ENCODE results near the gene OCA2. TPM values are rescaled to one million over a fixed set of nuclear protein-coding genes. Genes with fewer than 3 reads are reported as not detected.
"Not testable (repeated sequence)": the region's sequence is repeated elsewhere in the genome, so short reads cannot be mapped to it uniquely, and the experiment has no call there.

Gene OCA2
- total RNA-seq, 2 experiments from 2014 or later, result not detected

DNA sequence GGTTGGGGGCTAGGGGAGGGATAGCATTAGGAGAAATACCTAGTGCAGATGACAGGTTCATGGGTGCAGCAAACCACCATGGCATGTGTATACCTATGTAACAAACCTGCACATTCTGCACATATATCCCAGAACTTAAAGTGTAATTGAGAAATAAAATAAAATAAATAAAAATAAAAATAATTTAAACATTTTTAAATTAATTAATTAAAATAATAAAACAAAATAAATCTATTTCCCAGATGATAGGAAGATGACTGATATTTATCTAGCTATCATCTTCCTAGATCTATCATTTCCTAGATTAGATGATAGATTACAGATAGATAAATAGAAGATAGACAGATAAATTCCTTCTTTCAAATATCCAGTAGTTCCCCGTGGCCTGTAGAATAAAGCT lies 137.3 kb downstream of the OCA2 start:
- ChIA-PET POLR2A (no interaction called here), CTCF (no interaction called here)
- Mint-ChIP-seq H3K36me3 (ENCODE audit: low read depth) (no peaks in the 10 kb centered on the region), H3K4me3 (no peak overlapping the region), H3K27ac (no peak overlapping the region), H3K9me3 (ENCODE audit: insufficient read depth) (no peaks in the 10 kb centered on the region), H3K27me3 (ENCODE audit: low read depth) (no peaks in the 10 kb centered on the region), H3K4me1 (ENCODE audit: low read depth) (no peaks in the 10 kb centered on the region)
- DNase-seq, result no peak
- no peak for ATAC-seq

GRCh38 chr15:27958911-27959578 lies 140.1 kb downstream of the OCA2 start:
- ATAC-seq (no peak), DNase-seq (no peak)
- H3K4me3 Mint-ChIP-seq, result no peak overlapping the region
- no peaks in the 10 kb centered on the region for H3K27me3 Mint-ChIP-seq (ENCODE audit: low read depth)
- H3K27ac Mint-ChIP-seq, result no peak overlapping the region
- no peaks in the 10 kb centered on the region for H3K9me3 Mint-ChIP-seq (ENCODE audit: insufficient read depth)
- POLR2A ChIA-PET, result no interaction called here
- H3K36me3 Mint-ChIP-seq (ENCODE audit: low read depth), result no peaks in the 10 kb centered on the region
- CTCF ChIA-PET, result no interaction called here
- H3K4me1 Mint-ChIP-seq (ENCODE audit: low read depth), result no peaks in the 10 kb centered on the region

DNA sequence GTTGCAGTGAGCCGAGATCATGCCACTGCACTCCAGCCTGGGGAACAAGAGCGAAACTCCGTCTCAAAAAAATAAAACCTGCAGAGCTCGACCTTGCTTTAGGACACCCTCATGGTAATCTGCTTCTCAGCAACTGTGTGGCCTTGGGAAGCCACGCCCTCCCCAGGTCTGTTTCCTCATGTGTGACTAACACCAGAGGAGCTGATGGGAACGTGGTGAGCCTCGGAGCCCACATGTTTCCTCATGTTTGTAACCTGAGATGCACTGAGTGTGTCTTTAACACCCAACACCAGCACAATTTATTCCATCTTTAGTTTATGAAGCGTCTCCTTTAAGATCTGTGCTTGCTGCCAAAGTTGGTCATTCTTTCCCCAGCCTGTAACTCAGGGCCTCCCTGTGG lies 142.8 kb downstream of the OCA2 start:
- no peak overlapping the region for H3K27ac Mint-ChIP-seq

GRCh38 chr15:27955087-27955486 lies 144.0 kb downstream of the OCA2 start:
- ATAC-seq, result no peak
- no peaks in the 10 kb centered on the region for H3K9me3 Mint-ChIP-seq (ENCODE audit: insufficient read depth)
- H3K27ac Mint-ChIP-seq, result no peak overlapping the region
- ChIA-PET POLR2A (no interaction called here), CTCF (no interaction called here)
- no peaks in the 10 kb centered on the region for H3K4me1 Mint-ChIP-seq (ENCODE audit: low read depth)
- H3K36me3 Mint-ChIP-seq (ENCODE audit: low read depth), result no peaks in the 10 kb centered on the region
- H3K27me3 Mint-ChIP-seq (ENCODE audit: low read depth), result no peaks in the 10 kb centered on the region
- no peak overlapping the region for H3K4me3 Mint-ChIP-seq
- no peak for DNase-seq

More for the DNA sequence above, 142.8 kb downstream of the OCA2 start:
- Mint-ChIP-seq H3K9me3 (ENCODE audit: insufficient read depth) (no peaks in the 10 kb centered on the region), H3K4me3 (no peak overlapping the region), H3K4me1 (ENCODE audit: low read depth) (no peaks in the 10 kb centered on the region), H3K27me3 (ENCODE audit: low read depth) (no peaks in the 10 kb centered on the region), H3K36me3 (ENCODE audit: low read depth) (no peaks in the 10 kb centered on the region)
- POLR2A ChIA-PET, result no interaction called here
- no peak for DNase-seq
- CTCF ChIA-PET, result no interaction called here
- ATAC-seq, result no peak

GRCh38 chr15:27952593-27952992 lies 146.5 kb downstream of the OCA2 start:
- DNase-seq; H3K9me3 Mint-ChIP-seq (ENCODE audit: insufficient read depth); CTCF ChIA-PET; H3K4me1 Mint-ChIP-seq (ENCODE audit: low read depth); H3K27ac Mint-ChIP-seq; H3K27me3 Mint-ChIP-seq (ENCODE audit: low read depth); POLR2A ChIA-PET; ATAC-seq; H3K4me3 Mint-ChIP-seq; H3K36me3 Mint-ChIP-seq (ENCODE audit: low read depth): not testable (repeated sequence)

DNA sequence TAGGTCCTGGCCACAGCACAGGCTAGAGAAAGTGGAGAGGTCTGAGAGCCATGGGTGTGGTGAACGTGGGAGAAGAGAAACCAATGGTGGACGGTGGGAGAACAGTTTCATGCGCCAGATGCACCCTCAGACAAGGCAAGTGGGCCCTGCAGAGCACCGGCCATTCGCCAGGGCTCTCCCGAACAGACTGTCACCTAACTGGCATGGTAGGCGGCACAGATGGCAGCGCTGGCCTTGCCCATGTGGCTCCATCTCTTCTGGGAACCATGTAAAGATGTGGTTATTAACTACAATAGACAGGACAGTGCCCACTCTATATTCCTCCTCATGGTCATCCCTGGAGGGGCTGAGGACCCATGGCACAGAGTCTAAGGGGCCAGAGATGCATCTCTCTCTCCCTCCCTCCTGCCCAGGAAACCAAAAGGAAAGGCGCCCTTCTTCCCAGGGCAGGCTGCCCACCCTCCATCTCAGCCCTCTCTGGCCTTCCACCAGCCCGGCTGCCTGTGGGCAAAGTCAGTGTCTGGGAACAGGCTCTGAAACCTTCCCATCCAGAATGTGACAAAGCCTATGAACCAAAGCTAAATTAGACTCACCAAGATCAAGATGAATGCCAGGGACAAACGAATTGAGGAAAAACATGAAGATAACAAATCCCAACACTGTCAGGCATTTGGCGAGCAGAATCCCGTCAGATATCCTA lies 147.8 kb downstream of the OCA2 start:
- ATAC-seq (no peak), DNase-seq (no peak)
- H3K4me1 Mint-ChIP-seq (ENCODE audit: low read depth), result no peaks in the 10 kb centered on the region
- no peak overlapping the region for H3K27ac Mint-ChIP-seq
- H3K9me3 Mint-ChIP-seq (ENCODE audit: insufficient read depth), result no peaks in the 10 kb centered on the region
- ChIA-PET POLR2A (interaction anchor here (1.1 kb wide), 1 partner anchor 10 kb away, joined by 3 read pairs; no protein-coding TSS in a partner anchor), CTCF (no interaction called here)
- no peaks in the 10 kb centered on the region for H3K36me3 Mint-ChIP-seq (ENCODE audit: low read depth)
- H3K27me3 Mint-ChIP-seq (ENCODE audit: low read depth), result no peaks in the 10 kb centered on the region
- no peak overlapping the region for H3K4me3 Mint-ChIP-seq

DNA sequence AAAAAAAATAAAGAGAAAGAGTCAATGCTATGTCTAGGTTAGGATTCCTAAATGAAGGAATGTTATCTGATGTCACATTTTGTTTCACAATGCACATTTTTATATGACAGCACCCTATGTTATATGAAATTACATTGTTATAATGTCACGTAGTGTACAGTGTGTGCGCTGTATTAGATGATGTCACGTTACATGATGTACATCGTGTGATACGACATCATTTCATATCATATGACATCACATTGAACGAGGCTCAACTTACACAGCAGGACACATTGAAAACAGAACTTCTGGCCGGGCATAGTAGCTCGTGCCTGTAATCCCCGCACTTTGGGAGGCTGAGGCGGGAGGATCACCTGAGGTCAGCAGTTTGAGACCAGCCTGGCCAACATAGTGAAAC lies 150.0 kb downstream of the OCA2 start:
- POLR2A ChIA-PET, result no interaction called here
- H3K4me1 Mint-ChIP-seq (ENCODE audit: low read depth), result no peaks in the 10 kb centered on the region

GRCh38 chr15:27939246-27939645 lies 159.9 kb downstream of the OCA2 start:
- ATAC-seq, result no peak
- no peaks in the 10 kb centered on the region for H3K9me3 Mint-ChIP-seq (ENCODE audit: insufficient read depth)
- CTCF ChIA-PET, result no interaction called here
- no peaks in the 10 kb centered on the region for H3K27me3 Mint-ChIP-seq (ENCODE audit: low read depth)
- no peak overlapping the region for H3K4me3 Mint-ChIP-seq
- POLR2A ChIA-PET, result no interaction called here
- H3K27ac Mint-ChIP-seq, result no peak overlapping the region
- no peak for DNase-seq
- no peaks in the 10 kb centered on the region for H3K36me3 Mint-ChIP-seq (ENCODE audit: low read depth)
- no peaks in the 10 kb centered on the region for H3K4me1 Mint-ChIP-seq (ENCODE audit: low read depth)

More for the DNA sequence above, 150.0 kb downstream of the OCA2 start:
- Mint-ChIP-seq H3K27ac (no peak overlapping the region), H3K27me3 (ENCODE audit: low read depth) (no peaks in the 10 kb centered on the region), H3K9me3 (ENCODE audit: insufficient read depth) (no peaks in the 10 kb centered on the region), H3K36me3 (ENCODE audit: low read depth) (no peaks in the 10 kb centered on the region), H3K4me3 (no peak overlapping the region)
- no peak for ATAC-seq
- DNase-seq, result no peak
- CTCF ChIA-PET, result no interaction called here

DNA sequence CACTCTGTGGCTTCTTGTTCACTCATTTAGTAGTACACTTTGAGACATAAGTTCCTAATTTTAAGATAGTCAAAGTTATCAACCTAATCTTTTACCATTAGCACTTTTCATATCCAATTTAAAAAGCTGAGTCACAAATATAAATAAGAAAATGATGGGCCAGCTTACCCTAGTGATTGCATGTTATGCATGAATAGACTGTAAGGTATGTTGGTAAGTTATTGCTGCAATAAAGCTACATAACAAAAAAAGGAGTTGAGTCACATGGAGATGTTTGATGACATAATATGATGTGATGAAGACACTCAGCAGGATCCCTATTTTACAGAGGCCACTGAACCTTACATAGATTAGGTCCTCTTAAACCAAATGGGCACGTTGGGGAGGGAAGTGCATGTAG lies 161.3 kb downstream of the OCA2 start:
- H3K4me3 Mint-ChIP-seq, result no peak overlapping the region
- ChIA-PET POLR2A (no interaction called here), CTCF (interaction anchor here (0.6 kb wide), 1 partner anchor 11 kb away, joined by 3 read pairs; no protein-coding TSS in a partner anchor)
- DNase-seq (no peak), ATAC-seq (no peak)
- H3K27ac Mint-ChIP-seq, result no peak overlapping the region
- H3K9me3 Mint-ChIP-seq (ENCODE audit: insufficient read depth), result no peaks in the 10 kb centered on the region
- H3K36me3 Mint-ChIP-seq (ENCODE audit: low read depth), result no peaks in the 10 kb centered on the region
- H3K27me3 Mint-ChIP-seq (ENCODE audit: low read depth), result no peaks in the 10 kb centered on the region
- no peaks in the 10 kb centered on the region for H3K4me1 Mint-ChIP-seq (ENCODE audit: low read depth)

DNA sequence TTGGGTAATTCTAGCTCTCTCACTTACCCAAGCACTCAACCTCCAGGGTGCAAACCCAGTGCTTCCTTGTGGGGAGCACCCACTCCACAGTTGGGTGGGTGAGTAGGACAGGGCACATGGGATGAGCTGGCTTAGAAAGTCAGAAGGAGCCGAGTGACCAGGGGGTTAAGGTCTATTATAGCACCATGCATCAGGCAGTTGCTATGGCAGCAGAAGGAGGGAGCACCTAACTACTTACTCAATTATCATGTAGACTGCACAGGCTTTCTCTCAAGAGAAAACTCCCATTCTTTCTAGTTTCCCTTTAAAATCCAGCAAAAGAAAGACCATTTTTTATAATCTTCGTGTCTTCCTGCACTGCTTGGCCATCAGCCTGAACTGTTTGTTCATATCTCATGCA lies 163.0 kb downstream of the OCA2 start:
- CTCF ChIA-PET, result no interaction called here
- ATAC-seq, result no peak
- H3K4me1 Mint-ChIP-seq (ENCODE audit: low read depth), result no peaks in the 10 kb centered on the region
- no peak overlapping the region for H3K27ac Mint-ChIP-seq
- no peaks in the 10 kb centered on the region for H3K27me3 Mint-ChIP-seq (ENCODE audit: low read depth)
- no peaks in the 10 kb centered on the region for H3K36me3 Mint-ChIP-seq (ENCODE audit: low read depth)
- H3K9me3 Mint-ChIP-seq (ENCODE audit: insufficient read depth), result peaks cover 7% of the 10 kb centered on the region
- H3K4me3 Mint-ChIP-seq, result no peak overlapping the region
- POLR2A ChIA-PET, result no interaction called here
- DNase-seq, result no peak

- Mint-ChIP-seq H3K27ac (no peak overlapping the region), H3K9me3 (ENCODE audit: insufficient read depth) (peaks cover 7% of the 10 kb centered on the region), H3K4me3 (no peak overlapping the region), H3K4me1 (ENCODE audit: low read depth) (no peaks in the 10 kb centered on the region), H3K27me3 (ENCODE audit: low read depth) (no peaks in the 10 kb centered on the region), H3K36me3 (ENCODE audit: low read depth) (no peaks in the 10 kb centered on the region)
- DNase-seq (no peak), ATAC-seq (no peak)
- CTCF ChIA-PET, result no interaction called here
- POLR2A ChIA-PET, result no interaction called here
Observed at GRCh38 chr15:27935328-27935727, 163.8 kb downstream of the OCA2 start.

DNA sequence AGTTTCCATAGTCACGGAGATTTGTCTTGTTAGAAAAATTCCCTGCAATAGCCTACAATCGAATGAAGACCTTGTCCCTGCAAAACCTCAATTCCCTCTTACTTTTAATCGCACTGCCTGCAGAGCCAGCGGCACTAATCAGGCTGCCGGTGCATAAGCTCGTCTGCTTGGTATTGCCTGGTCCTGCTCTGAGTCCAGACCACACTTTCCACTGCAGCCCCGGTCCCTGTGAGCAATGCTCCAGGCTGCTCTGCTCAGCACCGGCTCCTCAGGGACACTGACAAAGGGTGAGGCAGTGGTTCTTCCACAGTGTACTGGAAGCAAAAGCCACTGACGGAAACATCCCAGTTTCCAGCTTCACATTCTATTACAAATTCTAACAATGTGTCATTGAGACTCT lies 164.3 kb downstream of the OCA2 start:
- ChIA-PET CTCF (no interaction called here), POLR2A (no interaction called here)
- Mint-ChIP-seq H3K9me3 (ENCODE audit: insufficient read depth) (peaks cover 7% of the 10 kb centered on the region), H3K4me3 (no peak overlapping the region), H3K27me3 (ENCODE audit: low read depth) (no peaks in the 10 kb centered on the region), H3K36me3 (ENCODE audit: low read depth) (no peaks in the 10 kb centered on the region), H3K4me1 (ENCODE audit: low read depth) (no peaks in the 10 kb centered on the region), H3K27ac (no peak overlapping the region)
- DNase-seq, result no peak
- no peak for ATAC-seq

GRCh38 chr15:27933562-27933961 lies 165.6 kb downstream of the OCA2 start:
- ATAC-seq (no peak), DNase-seq (no peak)
- Mint-ChIP-seq H3K27me3 (ENCODE audit: low read depth) (no peaks in the 10 kb centered on the region), H3K9me3 (ENCODE audit: insufficient read depth) (peaks cover 7% of the 10 kb centered on the region), H3K36me3 (ENCODE audit: low read depth) (no peaks in the 10 kb centered on the region), H3K27ac (no peak overlapping the region), H3K4me3 (no peak overlapping the region), H3K4me1 (ENCODE audit: low read depth) (no peaks in the 10 kb centered on the region)
- CTCF ChIA-PET, result no interaction called here
- POLR2A ChIA-PET, result no interaction called here

Measured in activated CD8-positive, alpha-beta T cell treated with anti-CD3 and anti-CD28 coated beads, Interleukin-2, amount 10 ng/mL, durations not matched to agents 7 days and 5 days (primary cell).